GM18526 (cell line): ENCODE results near the gene DCST1.

Experiments used
- POLR2A ChIP-seq: IDR thresholded peaks from 3 replicates; pipeline ENCODE4 v1.6.1; 2011; ENCODE audit not compliant: insufficient read length; ENCODE audit errors: extremely low read depth

The DCST1 gene

GRCh38 chr1:155017041-155017945 is 16.3 kb upstream of the DCST1 start:
- peak; percentile 41 for TF ChIP-seq POLR2A

GRCh38 chr1:155017946-155018316 is 15.7 kb upstream of the DCST1 start:
- no peak for TF ChIP-seq POLR2A

GRCh38 chr1:155018617-155019348 is 14.8 kb upstream of the DCST1 start:
- no peak for TF ChIP-seq POLR2A

GRCh38 chr1:155019377-155020245 is 14.0 kb upstream of the DCST1 start:
- TF ChIP-seq POLR2A: no peak

GRCh38 chr1:155022136-155022926 is 11.3 kb upstream of the DCST1 start:
- no peak for TF ChIP-seq POLR2A

- TF ChIP-seq POLR2A: no peak
Observed at GRCh38 chr1:155022927-155023236, 10.7 kb upstream of the DCST1 start.

- no peak for TF ChIP-seq POLR2A
Observed at GRCh38 chr1:155023627-155024026, 10.0 kb upstream of the DCST1 start.

GRCh38 chr1:155024315-155024714 is 9.3 kb upstream of the DCST1 start:
- no peak for TF ChIP-seq POLR2A

- no peak for TF ChIP-seq POLR2A
Observed at GRCh38 chr1:155026154-155026553, 7.5 kb upstream of the DCST1 start.

GRCh38 chr1:155026588-155026987 is 7.0 kb upstream of the DCST1 start:
- no peak for TF ChIP-seq POLR2A

GRCh38 chr1:155029513-155030242 is 3.9 kb upstream of the DCST1 start:
- no peak for TF ChIP-seq POLR2A

- TF ChIP-seq POLR2A: no peak
Observed at GRCh38 chr1:155030243-155030795, 3.3 kb upstream of the DCST1 start.

- no peak for TF ChIP-seq POLR2A
Observed at GRCh38 chr1:155030899-155031298, 2.7 kb upstream of the DCST1 start.

- TF ChIP-seq POLR2A: no peak
Observed at GRCh38 chr1:155032886-155033285, 738 bp upstream of the DCST1 start.
